ENCODE data around the gene WFDC10A.
"Not testable (repeated sequence)": the region's sequence is repeated elsewhere in the genome, so short reads cannot be mapped to it uniquely, and the experiment has no call there.

The WFDC10A gene

DNA sequence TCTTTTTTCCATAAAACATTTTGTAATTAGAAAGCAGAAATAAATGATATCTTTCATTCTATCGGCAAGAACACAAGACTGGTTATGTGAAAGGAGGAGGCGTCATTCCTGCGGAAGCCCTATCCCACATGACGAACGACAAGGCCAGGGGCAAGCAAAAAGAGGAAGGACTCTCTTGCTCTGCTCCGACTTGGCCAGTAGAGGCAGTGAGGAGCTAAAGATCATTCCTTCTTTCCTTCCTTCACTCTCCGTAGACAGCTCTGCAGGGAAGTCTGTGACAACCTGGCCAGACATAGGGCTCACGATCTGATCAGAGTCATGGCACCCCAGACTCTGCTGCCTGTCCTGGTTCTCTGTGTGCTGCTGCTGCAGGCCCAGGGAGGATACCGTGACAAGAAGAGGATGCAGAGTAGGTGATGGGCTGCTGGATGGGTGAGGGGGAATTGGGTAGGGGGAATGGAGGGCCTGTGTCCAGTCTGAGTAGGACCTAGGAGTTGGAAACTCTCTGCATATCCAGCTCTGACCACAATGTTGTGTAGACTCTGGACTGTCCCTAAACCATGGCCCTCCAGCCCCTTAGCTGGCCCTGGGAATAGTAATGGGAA, at the start of gene WFDC10A:
TSS of gene WFDC10A (plus strand) at position 244 of the 605 bp plus-strand sequence. CDS start at position 319, 75 bp downstream.
- peak; percentile 82 for DNase-seq

DNA sequence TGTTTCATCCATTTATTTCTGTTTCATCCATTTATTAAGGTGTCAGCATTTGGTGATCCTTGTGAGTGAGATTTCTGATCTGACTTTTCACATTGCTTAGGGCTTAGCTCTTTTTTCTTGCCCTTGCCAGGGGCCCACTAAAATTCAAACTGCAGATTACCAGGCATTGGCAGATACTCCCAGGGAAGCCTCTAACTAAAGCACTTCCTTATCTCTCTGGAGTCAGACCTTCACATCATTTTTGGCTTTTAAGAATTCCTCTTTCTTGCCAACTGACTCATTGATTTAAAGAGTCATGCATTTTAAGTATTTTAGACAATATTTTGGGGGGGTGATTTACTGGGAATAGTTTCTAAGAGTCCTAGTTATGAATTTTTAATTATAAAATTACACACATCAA, 47.8 kb upstream of the WFDC10A start:
- no peak for DNase-seq

GRCh38 chr20:45583502-45583901, 46.0 kb upstream of the WFDC10A start:
- DNase-seq: no peak

DNA sequence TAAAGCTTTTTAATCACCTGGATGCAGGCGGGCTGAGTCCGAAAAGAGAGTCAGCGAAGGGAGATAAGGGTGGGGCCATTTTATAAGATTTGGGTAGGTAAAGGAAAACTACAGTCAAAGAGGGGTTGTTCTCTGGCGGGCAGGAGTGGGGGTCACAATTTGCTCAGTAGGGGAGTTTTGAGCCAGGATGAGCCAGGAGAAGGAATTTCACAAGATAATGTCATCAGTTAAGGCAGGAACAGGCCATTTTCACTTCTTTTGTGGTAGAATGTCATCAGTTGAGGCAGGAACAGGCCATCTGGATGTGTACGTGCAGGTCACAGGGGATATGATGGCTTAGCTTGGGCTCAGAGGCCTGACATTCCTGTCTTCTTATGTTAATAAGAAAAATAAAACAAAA, 45.2 kb upstream of the WFDC10A start:
- DNase-seq: not testable (repeated sequence)

- not testable (repeated sequence) for DNase-seq
These were observed 43.6 kb upstream of the WFDC10A start for GRCh38 chr20:45585986-45586385.

GRCh38 chr20:45588800-45589199, 40.7 kb upstream of the WFDC10A start:
- no peak for DNase-seq

DNA sequence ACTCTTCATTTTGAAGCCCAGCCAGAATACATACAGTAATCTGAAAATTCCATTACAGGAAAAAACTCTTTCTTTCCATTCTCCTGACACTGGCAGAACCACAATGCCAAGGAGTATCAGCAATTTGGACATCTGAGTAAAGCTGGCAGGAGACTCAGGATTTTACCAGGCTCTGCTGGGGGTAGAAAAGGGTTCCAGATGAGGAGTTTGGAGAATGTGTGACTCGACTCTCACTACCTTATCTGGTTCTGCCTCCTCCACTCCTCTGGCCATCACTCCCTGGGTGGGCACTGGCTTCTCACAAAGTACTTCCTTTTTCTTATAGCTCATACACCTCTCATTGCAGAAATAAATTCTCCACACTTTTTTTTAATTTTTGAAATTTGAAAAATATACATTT, 39.8 kb upstream of the WFDC10A start:
- no peak for DNase-seq

DNA sequence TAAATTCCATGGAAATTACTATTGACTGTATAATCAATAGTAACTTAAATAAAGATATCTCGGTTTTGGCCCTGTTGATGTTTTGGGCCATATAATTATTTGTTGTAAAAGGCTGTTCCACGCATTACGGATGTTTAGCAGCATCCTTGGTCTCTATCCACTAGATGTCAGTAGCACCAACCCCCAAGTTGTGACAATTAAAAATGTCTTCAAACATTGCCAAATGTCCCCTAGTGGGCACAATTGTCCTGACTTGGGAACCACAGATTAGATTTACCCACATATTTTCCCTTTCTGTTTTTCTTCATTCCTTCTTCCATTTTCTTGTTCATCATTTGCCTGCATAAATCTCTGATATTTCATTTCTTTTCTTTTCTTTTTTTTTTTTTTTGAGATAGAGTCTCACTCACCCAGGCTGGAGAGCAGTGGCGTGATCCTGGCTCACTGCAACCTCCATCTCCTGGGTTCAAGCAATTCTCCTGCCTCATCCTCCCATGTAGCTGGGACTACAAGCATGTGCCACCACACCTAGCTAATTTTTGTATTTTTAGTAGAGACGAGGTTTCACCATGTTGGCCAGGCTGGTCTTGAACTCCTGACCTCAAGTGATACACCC, 36.9 kb upstream of the WFDC10A start:
- DNase-seq: peak; percentile 80

DNA sequence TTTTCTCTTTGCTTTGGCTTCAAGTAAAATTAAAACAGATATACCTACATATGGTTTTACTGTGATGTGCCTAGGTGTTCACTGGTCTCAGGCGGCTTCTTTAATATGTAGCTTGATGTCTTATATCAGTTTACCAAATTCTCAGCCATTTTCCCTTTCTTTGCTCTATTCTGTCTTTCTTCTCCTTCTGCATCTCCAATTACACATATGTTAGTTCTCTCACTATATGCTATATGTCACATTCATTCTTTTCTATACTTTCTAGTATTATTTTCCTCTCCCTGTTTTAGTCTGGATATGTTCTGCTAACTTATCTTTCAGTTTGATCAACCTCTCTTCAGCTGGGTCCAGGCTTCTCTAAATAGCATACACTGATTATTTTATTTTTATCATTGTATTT, 36.0 kb upstream of the WFDC10A start:
- no peak for DNase-seq

- DNase-seq: no peak
These were observed 34.3 kb upstream of the WFDC10A start for GRCh38 chr20:45595235-45595634.

GRCh38 chr20:45607810-45608209, 21.7 kb upstream of the WFDC10A start:
- DNase-seq: no peak

- DNase-seq: peak; percentile 80
These were observed 18.5 kb upstream of the WFDC10A start for GRCh38 chr20:45611054-45611453.

DNA sequence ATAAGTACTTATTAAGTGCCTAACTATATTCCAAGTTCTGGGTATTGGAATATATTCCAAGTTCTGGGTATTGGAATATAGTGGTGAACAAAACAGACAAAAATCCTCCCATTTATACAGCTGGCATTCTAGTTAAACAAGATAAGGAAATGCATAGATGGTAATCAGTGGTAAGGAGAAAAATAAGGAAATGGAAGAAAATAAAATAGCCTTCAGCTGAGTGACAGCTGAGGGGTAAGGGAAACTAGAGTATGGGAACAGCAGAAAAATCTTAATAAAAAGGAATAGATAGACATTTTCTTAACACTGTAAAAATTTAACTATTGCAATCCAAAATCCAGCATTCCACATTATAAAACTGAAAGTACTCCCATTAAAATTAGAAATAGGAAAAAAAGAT, 17.2 kb upstream of the WFDC10A start:
- DNase-seq: peak; percentile 15

DNA sequence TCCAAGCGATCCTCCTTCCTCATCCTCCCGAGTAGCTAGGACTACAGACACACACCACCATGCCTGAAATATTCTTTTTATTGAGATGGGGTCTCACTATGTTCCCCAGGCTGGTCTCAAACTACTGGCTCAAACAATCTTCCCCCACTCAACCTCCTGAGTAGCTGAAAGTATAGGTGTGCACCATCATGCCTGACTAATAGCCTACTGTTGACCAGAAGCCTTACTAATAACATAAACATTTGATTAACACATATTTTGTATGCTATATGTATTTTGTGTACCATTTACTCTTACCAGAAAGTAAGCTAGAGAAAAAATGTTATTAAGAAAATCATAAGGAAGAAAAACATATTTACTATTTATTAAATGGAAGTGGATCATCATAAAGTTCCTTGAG, 11.9 kb upstream of the WFDC10A start:
- no peak for DNase-seq

DNA sequence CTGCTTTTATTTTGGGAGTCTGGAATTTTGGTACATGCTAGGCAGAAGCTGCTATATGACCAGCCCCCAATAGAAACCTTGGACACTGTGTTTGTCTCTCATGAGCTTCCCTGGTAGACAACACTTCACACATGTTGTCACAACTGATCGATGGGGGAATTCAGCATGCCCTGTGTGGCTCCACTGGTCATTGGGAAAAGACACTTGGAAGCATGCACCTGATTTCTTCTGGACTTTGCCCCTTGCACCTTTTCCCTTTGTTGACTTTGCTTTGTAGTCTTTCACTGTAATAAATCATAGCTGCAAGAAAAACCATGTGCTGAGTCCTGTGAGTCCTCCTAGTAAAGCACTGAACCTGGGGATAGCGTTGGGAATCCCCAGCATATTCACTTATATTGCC, 7.9 kb upstream of the WFDC10A start:
- DNase-seq: no peak

DNA sequence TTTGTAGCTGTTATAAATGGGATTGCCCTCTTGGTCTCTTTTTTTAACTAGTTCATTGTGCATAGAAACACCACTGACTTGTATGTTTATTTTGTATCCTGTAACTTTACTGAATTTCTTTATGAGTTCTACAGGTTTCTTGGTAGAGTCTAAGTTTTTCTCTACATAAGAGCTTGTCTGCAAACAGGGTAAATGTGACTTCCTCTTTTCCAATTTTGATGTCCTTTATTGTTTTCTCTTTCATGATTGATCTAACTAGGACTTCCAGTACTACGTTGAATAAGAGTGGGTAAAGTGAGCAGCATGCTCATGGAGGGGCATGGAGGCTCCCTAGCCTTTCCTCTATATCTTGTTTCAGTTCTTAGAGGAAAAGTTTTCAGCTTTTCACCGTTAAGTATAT, 3.0 kb upstream of the WFDC10A start:
- no peak for DNase-seq

- no peak for DNase-seq
These were observed 832 bp downstream of the WFDC10A start for GRCh38 chr20:45630371-45630770.

GRCh38 chr20:45631184-45631583, 1.6 kb downstream of the WFDC10A start, which contains the start of gene WFDC9:
WFDC9 (minus strand) TSS chr20:45631284; CDS start chr20:45610181, 21,103 bp downstream.
- no peak for DNase-seq

- DNase-seq: no peak
These were observed 7.0 kb downstream of the WFDC10A start for GRCh38 chr20:45636513-45636912.

DNA sequence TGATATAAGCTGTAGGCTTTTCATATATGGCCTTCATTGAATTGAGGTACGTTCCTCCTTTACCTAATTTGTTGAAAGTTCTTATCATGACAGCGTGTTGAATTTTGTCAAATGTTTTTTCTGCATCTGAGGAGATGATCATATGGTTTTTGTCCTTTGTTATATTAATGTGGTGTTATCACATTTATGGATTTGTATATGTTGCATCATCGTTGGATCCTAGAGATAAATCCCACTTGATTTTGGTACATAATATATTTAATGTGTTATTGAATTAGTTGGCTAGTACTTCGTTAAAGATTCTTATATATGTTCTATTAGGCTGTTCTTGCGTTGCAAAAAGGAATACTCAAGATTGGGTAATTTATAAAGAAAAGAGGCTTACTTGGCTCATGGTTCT, 10.1 kb downstream of the WFDC10A start:
- DNase-seq: no peak

- DNase-seq: not testable (repeated sequence)
These were observed 11.5 kb downstream of the WFDC10A start for GRCh38 chr20:45641076-45641475.

DNA sequence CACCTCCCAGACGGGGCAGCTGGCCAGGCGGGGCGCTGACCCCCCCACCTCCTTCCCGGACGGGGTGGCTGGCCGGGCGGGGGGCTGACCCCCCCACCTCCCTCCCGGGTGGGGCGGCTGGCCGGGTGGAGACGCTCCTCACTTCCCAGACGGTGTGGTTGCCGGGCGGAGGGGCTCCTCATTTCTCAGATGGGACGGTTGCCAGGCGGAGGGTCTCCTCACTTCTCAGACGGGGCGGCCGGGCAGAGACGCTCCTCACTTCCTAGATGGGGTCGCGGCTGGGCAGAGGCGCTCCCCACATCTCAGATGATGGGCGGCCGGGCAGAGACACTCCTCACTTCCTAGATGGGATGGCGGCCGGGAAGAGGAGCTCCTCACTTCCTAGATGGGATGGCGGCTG, 16.3 kb downstream of the WFDC10A start:
- DNase-seq: not testable (repeated sequence)

GRCh38 chr20:45646875-45647274, 17.3 kb downstream of the WFDC10A start:
- DNase-seq: no peak

DNA sequence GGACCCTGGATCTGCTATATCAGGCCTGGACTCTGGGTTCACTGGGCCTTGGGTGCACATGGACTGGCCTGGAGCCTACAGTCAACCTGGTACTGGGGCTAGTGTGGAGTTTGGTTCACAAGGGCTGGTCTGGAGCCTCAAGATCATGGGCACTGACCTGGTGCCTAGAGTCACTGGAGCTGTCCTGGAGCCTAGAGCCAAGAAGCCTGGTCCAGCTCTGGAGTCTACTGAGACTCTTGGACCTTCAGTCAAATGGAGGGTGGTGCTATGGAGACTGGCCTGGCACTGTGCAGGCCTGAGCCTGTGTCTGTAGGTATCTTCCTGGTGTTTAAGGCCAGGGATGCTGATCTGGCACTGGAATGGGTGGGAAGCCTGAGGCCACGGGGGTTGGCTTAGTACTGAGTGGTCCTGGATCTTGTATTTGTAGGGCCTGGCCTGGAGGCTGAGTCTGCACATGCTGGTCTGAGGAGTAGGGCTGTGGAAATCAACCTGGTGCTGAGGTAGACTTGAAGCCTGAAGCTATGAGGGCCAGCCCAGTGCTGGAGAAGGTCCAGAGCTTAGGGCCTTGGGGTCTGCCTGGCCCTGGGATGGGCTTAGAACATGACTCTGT, 18.0 kb downstream of the WFDC10A start:
- DNase-seq: no peak
